Activated naive CD8-positive, alpha-beta T cell treated with anti-CD3 and anti-CD28 coated beads for 36 hours (primary cell): ENCODE measurements around the gene STAT5B. TPM values are rescaled to one million over a fixed set of nuclear protein-coding genes. Genes with fewer than 3 reads are reported as not detected.
"Not testable (repeated sequence)": the region's sequence is repeated elsewhere in the genome, so short reads cannot be mapped to it uniquely, and the experiment has no call there.

Experiments
- DNase-seq: peaks from one replicate; pipeline ENCODE4 v3.0.0; 2021
- H3K27ac Mint-ChIP-seq: one replicate; pipeline ENCODE4 v1.8.0; 2022; ENCODE audit warnings: mild to moderate bottlenecking, moderate library complexity, mixed read lengths
- H3K27me3 Mint-ChIP-seq: one replicate; pipeline ENCODE4 v1.8.0; 2022; ENCODE audit warnings: mild to moderate bottlenecking, mixed read lengths
- H3K36me3 Mint-ChIP-seq: one replicate; pipeline ENCODE4 v1.8.0; 2021; ENCODE audit warnings: mild to moderate bottlenecking, mixed read lengths
- H3K4me1 Mint-ChIP-seq: one replicate; pipeline ENCODE4 v1.8.0; 2021; ENCODE audit warnings: mixed read lengths
- H3K4me3 Mint-ChIP-seq: one replicate; pipeline ENCODE4 v1.8.0; 2022; ENCODE audit warnings: mild to moderate bottlenecking, moderate library complexity, mixed read lengths
- H3K9me3 Mint-ChIP-seq: one replicate; pipeline ENCODE4 v1.8.0; 2022; ENCODE audit warnings: mixed read lengths
- total RNA-seq, 2 experiments: library from RNA; stranded (reverse); gene quantifications; one replicate each; pipeline ENCODE4 v1.2.3, GENCODE V29; 2021

The STAT5B gene
- total RNA-seq, 2 experiments from 2014 or later, result 60.7 to 68.6 TPM

DNA sequence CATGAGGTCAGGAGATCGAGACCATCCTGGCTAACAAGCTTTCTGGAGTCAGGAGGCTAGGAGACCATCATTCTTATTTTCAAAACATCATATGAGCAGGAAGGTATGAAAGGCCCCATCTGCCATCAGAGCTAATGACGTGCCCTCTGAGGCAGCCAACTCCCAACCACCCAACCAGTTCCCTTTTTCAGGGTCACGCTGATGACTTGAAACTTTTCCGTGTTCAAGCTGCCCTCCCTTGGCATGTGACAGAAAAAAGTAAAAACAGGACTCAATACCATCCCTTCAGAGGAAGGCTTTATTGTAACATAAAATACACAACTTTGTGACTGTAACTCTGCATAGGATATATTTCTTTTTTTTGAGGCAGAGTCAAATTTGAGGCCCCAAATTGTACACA is 77.3 kb downstream of the STAT5B start:
- DNase-seq, result no peak
- no peaks in the 10 kb centered on the region for H3K27me3 Mint-ChIP-seq
- H3K27ac Mint-ChIP-seq, result no peak overlapping the region
- H3K4me1 Mint-ChIP-seq, result peaks cover 4% of the 10 kb centered on the region
- no peak overlapping the region for H3K4me3 Mint-ChIP-seq
- peaks cover 4% of the 10 kb centered on the region for H3K36me3 Mint-ChIP-seq
- H3K9me3 Mint-ChIP-seq, result no peaks in the 10 kb centered on the region

GRCh38 chr17:42197564-42198156 is 78.5 kb downstream of the STAT5B start:
- H3K27me3 Mint-ChIP-seq, result no peaks in the 10 kb centered on the region
- no peak for DNase-seq
- no peaks in the 10 kb centered on the region for H3K9me3 Mint-ChIP-seq
- H3K27ac Mint-ChIP-seq, result no peak overlapping the region
- H3K36me3 Mint-ChIP-seq, result no peaks in the 10 kb centered on the region
- H3K4me3 Mint-ChIP-seq, result no peak overlapping the region
- H3K4me1 Mint-ChIP-seq, result peaks cover 10% of the 10 kb centered on the region

DNA sequence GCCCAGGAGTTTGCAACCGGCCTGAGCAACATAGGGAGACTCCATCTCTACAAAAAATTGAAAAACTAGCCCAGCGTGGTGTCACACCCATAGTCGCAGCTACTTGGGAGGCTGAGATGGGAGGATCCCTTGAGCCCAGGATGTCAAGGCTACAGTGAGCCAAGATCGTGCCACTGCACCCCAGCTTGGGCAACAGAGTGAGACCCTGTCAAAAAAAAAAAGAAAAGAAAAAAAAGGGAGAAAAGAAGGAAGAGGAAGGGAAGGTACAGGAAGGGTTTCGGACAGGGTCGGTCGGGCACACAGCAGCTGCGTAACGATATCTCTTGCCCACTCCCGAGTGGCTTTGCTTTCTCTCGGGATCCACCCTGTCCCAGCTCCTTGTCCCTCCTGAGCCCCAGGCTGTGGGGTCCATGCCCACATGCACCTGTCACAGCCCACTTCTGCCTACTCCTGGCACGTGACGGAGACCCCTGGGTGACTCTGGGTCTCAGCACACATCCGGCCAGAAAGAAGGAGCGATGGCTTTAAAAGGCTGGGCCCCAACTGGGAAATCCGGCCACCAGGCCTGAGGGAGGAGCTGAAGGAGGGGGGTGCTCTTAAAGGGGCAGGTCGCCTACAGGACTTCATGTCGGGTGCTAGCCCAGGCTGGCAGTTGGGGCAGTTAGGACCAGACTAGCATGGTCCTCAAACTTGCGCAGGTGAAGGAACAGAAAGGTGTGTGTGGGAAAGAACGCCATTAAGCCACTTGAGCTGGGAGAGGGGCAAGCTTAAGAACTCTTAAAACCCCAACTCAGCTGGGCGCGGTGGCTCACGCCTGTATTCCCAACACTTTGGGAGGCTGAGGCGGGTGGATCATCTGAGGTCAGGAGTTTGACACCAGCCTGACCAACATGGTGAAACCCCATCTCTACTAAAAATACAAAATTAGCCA is 82.0 kb downstream of the STAT5B start, which contains the start of gene GHDC:
Gene GHDC, minus strand, starts transcription at position 526 of the 931 bp plus-strand sequence. CDS start 913 bp downstream, outside the sequence.
- H3K27me3 Mint-ChIP-seq, result no peaks in the 10 kb centered on the region

GRCh38 chr17:42193216-42193968 is 82.8 kb downstream of the STAT5B start:
- peak overlapping the region; percentile 83 for H3K27ac Mint-ChIP-seq
- peaks cover 8% of the 10 kb centered on the region for H3K4me1 Mint-ChIP-seq
- no peaks in the 10 kb centered on the region for H3K36me3 Mint-ChIP-seq
- H3K27me3 Mint-ChIP-seq, result no peaks in the 10 kb centered on the region
- no peaks in the 10 kb centered on the region for H3K9me3 Mint-ChIP-seq
- DNase-seq, result no peak
- H3K4me3 Mint-ChIP-seq, result peak overlapping the region; percentile 94

More for the DNA sequence above, 82.0 kb downstream of the STAT5B start, which contains the start of gene GHDC:
- H3K9me3 Mint-ChIP-seq, result no peaks in the 10 kb centered on the region
- peak; percentile 76 for DNase-seq
- peak within 1 kb of the TSS; percentile 94 for H3K4me3 Mint-ChIP-seq
- peaks cover 10% of the 10 kb centered on the region for H3K4me1 Mint-ChIP-seq
- no peaks in the 10 kb centered on the region for H3K36me3 Mint-ChIP-seq
- H3K27ac Mint-ChIP-seq, result peak within 1 kb of the TSS; percentile 83

DNA sequence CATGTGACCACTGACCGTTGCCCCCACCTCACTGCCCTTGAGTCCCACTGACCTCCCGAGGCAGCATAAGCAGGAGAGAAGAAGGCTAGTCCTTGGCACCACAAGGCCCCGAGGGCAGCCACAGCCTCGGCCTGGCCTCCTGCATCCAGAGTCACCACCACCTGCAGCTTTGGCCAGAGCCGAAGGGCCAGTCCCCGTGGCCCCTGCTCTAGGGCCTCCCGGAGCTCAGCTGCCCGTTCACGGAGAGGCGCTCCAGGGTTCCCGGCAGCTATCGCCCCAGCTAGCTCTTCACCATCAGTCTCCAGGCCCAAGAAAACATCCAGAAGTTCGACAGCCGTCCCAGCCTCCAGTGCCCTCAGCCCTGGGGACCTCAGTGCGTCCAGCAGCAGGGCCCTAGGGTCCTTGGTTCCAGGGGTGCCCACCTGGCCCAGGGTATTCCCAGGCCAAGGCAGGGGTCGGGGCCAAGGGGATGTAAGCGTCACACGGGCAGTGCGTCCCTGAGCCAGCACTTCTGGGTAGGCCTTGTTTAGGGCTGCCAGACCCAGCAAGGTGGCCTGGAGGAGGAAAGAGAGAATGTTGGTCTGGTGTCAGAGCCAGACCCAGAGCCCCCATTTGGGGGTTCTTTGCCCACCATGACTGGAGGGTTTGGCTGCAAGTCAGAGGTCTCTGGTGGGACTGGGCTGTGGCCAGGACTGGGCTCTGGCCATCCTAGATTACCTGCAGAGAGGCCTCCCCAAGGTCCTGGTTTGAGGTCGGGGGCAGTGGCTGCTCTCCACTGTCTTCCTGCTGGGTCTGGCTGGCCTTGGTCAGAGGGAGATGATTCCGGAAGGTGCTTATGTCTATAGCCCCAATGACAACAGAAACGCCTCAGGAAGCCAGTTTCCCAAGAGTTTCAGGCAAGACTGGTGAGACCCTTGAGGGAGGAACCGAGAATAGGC is 83.7 kb downstream of the STAT5B start:
- peak overlapping the region; percentile 94 for H3K4me3 Mint-ChIP-seq
- peaks cover 8% of the 10 kb centered on the region for H3K4me1 Mint-ChIP-seq
- no peak overlapping the region for H3K27ac Mint-ChIP-seq
- H3K27me3 Mint-ChIP-seq, result no peaks in the 10 kb centered on the region
- no peaks in the 10 kb centered on the region for H3K36me3 Mint-ChIP-seq
- no peaks in the 10 kb centered on the region for H3K9me3 Mint-ChIP-seq
- no peak for DNase-seq

- Mint-ChIP-seq H3K9me3 (no peaks in the 10 kb centered on the region), H3K27ac (no peak overlapping the region), H3K36me3 (no peaks in the 10 kb centered on the region), H3K4me1 (peaks cover 8% of the 10 kb centered on the region), H3K4me3 (no peak overlapping the region), H3K27me3 (no peaks in the 10 kb centered on the region)
- DNase-seq, result no peak
Measured at GRCh38 chr17:42191275-42191608, 84.9 kb downstream of the STAT5B start.

DNA sequence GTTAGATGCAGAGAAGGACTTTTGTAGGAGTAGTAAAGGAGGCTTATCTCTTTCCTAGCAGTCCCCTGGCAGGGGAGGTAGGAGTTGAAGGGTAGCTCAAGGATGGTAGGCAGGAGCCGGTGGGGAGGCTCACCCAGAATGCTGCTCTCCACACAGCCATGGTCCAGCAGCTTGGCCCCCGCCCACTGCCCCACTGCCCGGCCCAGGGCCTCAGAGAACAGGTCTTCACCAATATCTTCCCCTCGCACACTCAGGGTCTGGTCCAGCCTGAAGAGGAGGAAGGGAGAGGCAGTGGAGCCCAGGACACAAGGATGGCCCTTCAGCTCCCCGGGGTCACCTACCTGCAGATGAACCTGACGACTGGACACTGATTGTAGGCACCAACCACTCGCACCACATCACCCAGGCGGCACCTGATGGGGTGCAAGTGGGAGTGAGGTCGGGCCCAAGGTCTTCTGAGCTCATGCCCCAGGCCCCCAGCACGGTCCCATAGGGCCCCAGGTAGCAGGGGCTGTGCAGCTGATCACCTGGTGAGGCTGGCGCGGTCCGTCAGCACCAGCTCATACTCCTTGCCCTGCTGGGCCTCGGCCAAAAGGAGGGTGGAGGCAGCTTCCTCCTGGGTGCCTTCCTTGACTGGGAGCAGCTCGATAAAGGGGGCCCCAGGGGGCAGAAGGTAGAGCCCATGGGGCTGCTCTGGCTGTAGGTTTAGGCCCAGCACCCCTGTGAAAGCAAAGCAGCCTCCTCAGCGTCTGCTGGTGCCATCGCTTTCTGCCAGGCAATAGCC is 85.5 kb downstream of the STAT5B start:
- no peak overlapping the region for H3K27ac Mint-ChIP-seq
- no peaks in the 10 kb centered on the region for H3K36me3 Mint-ChIP-seq
- no peak for DNase-seq
- no peak overlapping the region for H3K4me3 Mint-ChIP-seq
- H3K27me3 Mint-ChIP-seq, result no peaks in the 10 kb centered on the region
- H3K9me3 Mint-ChIP-seq, result no peaks in the 10 kb centered on the region
- peaks cover 8% of the 10 kb centered on the region for H3K4me1 Mint-ChIP-seq

DNA sequence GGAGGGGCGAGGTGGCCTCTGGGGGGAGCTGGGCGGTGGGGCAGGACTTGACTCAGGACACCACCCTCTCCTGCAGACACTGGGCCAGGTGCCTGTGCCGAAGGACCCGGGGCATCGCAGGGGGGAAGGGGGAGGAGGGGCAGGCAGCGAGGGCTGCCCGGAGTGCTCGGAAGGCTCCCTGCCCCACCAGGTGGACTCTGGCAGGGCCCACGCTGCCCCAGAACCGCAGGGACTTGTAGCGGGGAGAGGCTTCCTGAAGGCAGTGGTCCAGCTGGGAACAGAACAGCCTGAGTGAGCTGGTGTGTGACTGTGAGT is 86.6 kb downstream of the STAT5B start:
- no peak for DNase-seq
- no peak overlapping the region for H3K4me3 Mint-ChIP-seq
- H3K36me3 Mint-ChIP-seq, result no peaks in the 10 kb centered on the region
- H3K9me3 Mint-ChIP-seq, result no peaks in the 10 kb centered on the region
- no peaks in the 10 kb centered on the region for H3K27me3 Mint-ChIP-seq
- H3K27ac Mint-ChIP-seq, result no peak overlapping the region
- H3K4me1 Mint-ChIP-seq, result peaks cover 12% of the 10 kb centered on the region

- no peaks in the 10 kb centered on the region for H3K27me3 Mint-ChIP-seq
Measured at GRCh38 chr17:42188749-42189650, 87.2 kb downstream of the STAT5B start.

GRCh38 chr17:42187833-42188232 is 88.4 kb downstream of the STAT5B start:
- peaks cover 15% of the 10 kb centered on the region for H3K4me1 Mint-ChIP-seq
- no peaks in the 10 kb centered on the region for H3K36me3 Mint-ChIP-seq
- no peak for DNase-seq
- no peak overlapping the region for H3K4me3 Mint-ChIP-seq
- no peak overlapping the region for H3K27ac Mint-ChIP-seq
- peaks cover 4% of the 10 kb centered on the region for H3K27me3 Mint-ChIP-seq
- no peaks in the 10 kb centered on the region for H3K9me3 Mint-ChIP-seq

More at GRCh38 chr17:42188749-42189650, 87.2 kb downstream of the STAT5B start:
- H3K9me3 Mint-ChIP-seq, result no peaks in the 10 kb centered on the region
- H3K4me1 Mint-ChIP-seq, result peaks cover 12% of the 10 kb centered on the region
- H3K4me3 Mint-ChIP-seq, result no peak overlapping the region
- no peak overlapping the region for H3K27ac Mint-ChIP-seq
- DNase-seq, result no peak
- no peaks in the 10 kb centered on the region for H3K36me3 Mint-ChIP-seq

DNA sequence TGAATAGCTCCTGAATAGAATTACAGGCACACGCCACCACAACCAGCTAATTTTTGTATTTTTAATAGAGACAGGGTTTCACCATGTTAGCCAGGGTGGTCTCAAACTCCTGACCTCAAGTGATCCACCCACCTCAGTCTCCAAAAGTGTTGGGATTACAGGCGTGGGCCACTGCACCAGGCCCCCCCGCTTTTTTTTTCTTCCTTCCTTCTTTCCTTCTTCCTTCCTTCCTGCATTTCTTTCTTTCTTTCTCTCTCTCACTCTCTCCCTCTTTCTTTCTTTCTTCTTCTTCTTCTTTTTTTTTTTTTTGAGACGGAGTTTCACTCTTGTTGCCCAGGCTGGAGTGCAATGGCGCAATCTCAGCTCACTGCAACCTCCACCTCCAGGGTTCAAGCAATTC is 90.0 kb downstream of the STAT5B start:
- not testable (repeated sequence) for H3K4me3 Mint-ChIP-seq, H3K27ac Mint-ChIP-seq, H3K9me3 Mint-ChIP-seq, H3K36me3 Mint-ChIP-seq, DNase-seq
- peaks cover 18% of the 10 kb centered on the region for H3K27me3 Mint-ChIP-seq
- peaks cover 23% of the 10 kb centered on the region for H3K4me1 Mint-ChIP-seq

- H3K9me3 Mint-ChIP-seq, result no peaks in the 10 kb centered on the region
- H3K4me3 Mint-ChIP-seq, result no peak overlapping the region
- peaks cover 23% of the 10 kb centered on the region for H3K4me1 Mint-ChIP-seq
Measured at GRCh38 chr17:42185621-42185930, 90.6 kb downstream of the STAT5B start.

More at GRCh38 chr17:42185621-42185930, 90.6 kb downstream of the STAT5B start:
- DNase-seq, result no peak
- Mint-ChIP-seq H3K36me3 (no peaks in the 10 kb centered on the region), H3K27ac (no peak overlapping the region), H3K27me3 (peaks cover 22% of the 10 kb centered on the region)
